Ectodermal cell (in vitro differentiated cells): ENCODE results near the gene HINT3.

Experiments
- H3K27ac ChIP-seq: 2 replicates; pipeline ENCODE4 v1.7.0; 2013; ENCODE audit warnings: mild to moderate bottlenecking, low read depth, low read length; ENCODE audit not compliant: insufficient read depth, poor library complexity, severe bottlenecking
- H3K27me3 ChIP-seq: 2 replicates; pipeline ENCODE4 v1.7.0; 2013; ENCODE audit warnings: mild to moderate bottlenecking, low read length; ENCODE audit not compliant: insufficient read depth, control insufficient read depth, poor library complexity, severe bottlenecking
- H3K36me3 ChIP-seq: one replicate; pipeline ENCODE4 v1.7.0; 2013; ENCODE audit warnings: low read length; ENCODE audit not compliant: control insufficient read depth, insufficient read depth
- H3K4me1 ChIP-seq: one replicate; pipeline ENCODE4 v1.7.0; 2013; ENCODE audit warnings: low read length; ENCODE audit not compliant: control insufficient read depth, insufficient read depth
- H3K4me3 ChIP-seq: 2 replicates; pipeline ENCODE4 v1.7.0; 2013; ENCODE audit warnings: low read depth, low read length, control low read depth; ENCODE audit not compliant: insufficient read depth
- H3K9me3 ChIP-seq: 2 replicates; pipeline ENCODE4 v1.7.0; 2013; ENCODE audit warnings: mild to moderate bottlenecking, low read length, moderate library complexity; ENCODE audit not compliant: control insufficient read depth
- WGBS, 2 experiments: methylation state at CpG; one replicate each; pipeline ENCODE4 v1.1.7; 2013; ENCODE audit warnings: missing lambda C conversion rate in 2 of 2; 5-methylcytosine and 5-hydroxymethylcytosine counted together

HINT3 gene

DNA sequence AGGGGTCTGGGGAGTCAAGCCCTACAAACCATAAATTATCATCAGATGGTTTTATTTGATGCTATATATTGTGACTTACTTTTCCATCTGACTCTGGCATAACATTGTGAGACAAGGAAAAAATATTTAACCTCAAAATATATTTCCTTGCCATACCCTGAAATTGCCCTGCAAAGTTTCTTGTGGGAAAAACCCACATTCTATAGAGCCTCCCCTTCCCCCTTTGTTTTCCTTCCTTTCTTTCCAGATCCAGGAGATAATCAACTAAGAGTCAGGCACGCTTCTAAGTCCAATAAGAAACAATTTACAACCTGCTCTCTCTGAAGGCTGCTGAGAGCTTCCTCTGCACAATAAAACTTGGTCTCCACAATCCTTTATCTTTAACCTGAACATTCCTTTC, 17.5 kb upstream of the HINT3 start:
- no peaks in the 10 kb centered on the region for H3K36me3 ChIP-seq
- whole genome bisulfite sequencing, 2 experiments = 81 to 82% methylated on average over 1 of the region's 1 CpG
- H3K27ac ChIP-seq = no peak overlapping the region
- no peaks in the 10 kb centered on the region for H3K27me3 ChIP-seq
- no peaks in the 10 kb centered on the region for H3K9me3 ChIP-seq
- no peaks in the 10 kb centered on the region for H3K4me1 ChIP-seq
- H3K4me3 ChIP-seq = no peak overlapping the region

DNA sequence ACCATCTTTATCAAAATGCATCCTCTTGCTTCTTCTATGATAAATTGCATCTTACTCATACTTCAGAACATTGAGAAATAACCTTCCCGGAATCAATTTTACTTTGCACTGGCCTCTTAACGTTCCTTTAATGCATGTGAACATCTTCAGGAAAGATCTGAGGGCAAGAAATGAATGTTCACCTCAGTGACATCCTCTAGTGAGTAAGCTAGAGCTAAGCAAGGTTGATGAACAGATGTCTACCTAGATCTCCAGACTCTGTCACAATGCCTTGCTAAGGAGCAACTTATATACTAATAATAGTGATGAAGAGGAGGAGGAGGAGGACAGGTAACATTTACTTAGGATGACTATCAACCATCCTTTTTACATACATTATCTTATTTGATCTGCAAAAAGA, 16.8 kb upstream of the HINT3 start:
- H3K36me3 ChIP-seq = no peaks in the 10 kb centered on the region
- 88 to 89% methylated on average over 2 of the region's 2 CpGs for WGBS, 2 experiments
- H3K9me3 ChIP-seq = no peaks in the 10 kb centered on the region
- no peaks in the 10 kb centered on the region for H3K4me1 ChIP-seq
- H3K4me3 ChIP-seq = no peak overlapping the region
- no peak overlapping the region for H3K27ac ChIP-seq
- H3K27me3 ChIP-seq = no peaks in the 10 kb centered on the region

DNA sequence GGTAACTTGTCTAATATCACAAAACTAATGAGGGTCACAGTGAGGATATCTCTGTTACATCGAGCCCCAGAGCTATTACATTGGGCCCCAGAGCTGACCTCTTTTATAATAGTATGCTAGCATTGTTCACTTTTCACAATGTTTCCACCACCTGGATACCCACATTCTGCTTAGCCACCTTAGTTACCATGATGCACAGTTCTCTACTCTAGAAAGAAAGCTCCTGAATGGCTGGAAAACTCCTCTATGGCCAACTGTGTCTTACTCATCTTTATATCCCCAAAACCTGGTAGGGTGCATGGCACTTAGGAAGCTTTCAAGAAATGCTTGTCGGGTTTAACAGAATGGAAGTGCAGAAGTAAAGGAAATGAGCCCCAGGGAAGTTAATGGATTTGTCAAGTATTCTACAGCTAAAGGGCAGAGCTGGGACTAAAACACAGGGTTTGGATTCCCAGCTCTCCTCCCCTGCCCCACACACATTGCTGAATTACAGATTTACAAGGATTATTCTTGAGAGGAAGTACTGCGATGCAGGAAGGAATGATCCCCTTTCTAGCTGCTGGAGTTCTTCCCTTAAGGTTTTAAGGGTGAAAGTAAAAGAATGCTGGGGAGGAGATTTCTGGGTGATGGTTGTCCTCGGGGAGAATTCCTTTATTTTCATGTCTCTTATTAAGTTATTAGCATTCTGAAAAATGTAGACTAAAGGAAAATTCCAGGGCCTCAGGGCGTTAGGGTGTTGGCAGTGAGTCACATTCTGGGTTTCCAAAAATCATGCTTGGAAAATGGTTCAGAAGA, 16.1 kb upstream of the HINT3 start:
- no peaks in the 10 kb centered on the region for H3K4me1 ChIP-seq
- H3K27ac ChIP-seq = no peak overlapping the region
- no peaks in the 10 kb centered on the region for H3K9me3 ChIP-seq
- WGBS, 2 experiments = 78 to 84% methylated on average over 3 to 5 of the region's 5 CpGs
- no peak overlapping the region for H3K4me3 ChIP-seq
- H3K27me3 ChIP-seq = no peaks in the 10 kb centered on the region
- H3K36me3 ChIP-seq = no peaks in the 10 kb centered on the region

DNA sequence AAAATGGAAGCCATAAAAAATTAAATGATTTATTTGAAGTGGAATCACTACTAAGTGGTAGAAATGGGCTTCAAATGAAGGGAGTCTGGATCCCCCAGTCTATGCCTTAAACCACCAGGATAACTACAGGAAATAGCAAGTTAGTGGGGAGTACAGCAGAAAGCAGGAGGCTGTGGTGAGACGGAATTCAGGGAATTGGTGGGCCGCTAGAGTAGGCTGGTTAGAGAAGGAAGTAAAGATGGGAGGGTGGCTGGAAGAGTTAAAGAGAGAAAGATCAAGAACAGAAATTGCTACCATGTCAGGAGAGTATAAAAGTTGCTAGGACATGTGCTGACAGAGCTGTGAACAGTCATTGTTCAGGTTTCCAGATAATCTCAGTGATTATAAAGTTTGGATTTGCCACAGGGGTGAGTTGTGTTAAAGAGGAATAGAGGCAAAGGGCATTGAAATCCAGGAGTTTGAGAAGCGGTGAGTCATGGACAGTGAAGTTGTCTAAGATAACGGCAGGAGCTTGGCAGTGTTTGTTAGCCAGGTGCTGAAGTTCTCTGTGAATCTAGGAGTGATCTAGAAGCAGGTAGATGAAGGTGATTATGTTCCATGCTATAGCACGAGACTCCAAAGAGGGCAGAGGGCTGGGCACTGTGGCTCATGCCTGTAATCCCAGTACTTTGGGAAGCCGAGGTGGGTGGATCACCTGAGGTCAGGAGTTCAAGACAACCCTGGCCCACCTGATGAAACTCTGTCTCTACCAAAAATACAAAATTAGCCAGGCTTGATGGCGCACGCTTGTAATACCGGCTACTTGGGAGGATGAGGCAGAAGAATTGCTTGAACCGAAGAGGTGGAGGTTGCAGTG, 13.7 kb upstream of the HINT3 start:
- no peak overlapping the region for H3K4me3 ChIP-seq
- no peaks in the 10 kb centered on the region for H3K27me3 ChIP-seq
- H3K36me3 ChIP-seq = no peaks in the 10 kb centered on the region
- no peaks in the 10 kb centered on the region for H3K9me3 ChIP-seq
- H3K27ac ChIP-seq = no peak overlapping the region
- WGBS, 2 experiments = 91 to 92% methylated on average over 10 of the region's 10 CpGs
- no peaks in the 10 kb centered on the region for H3K4me1 ChIP-seq

DNA sequence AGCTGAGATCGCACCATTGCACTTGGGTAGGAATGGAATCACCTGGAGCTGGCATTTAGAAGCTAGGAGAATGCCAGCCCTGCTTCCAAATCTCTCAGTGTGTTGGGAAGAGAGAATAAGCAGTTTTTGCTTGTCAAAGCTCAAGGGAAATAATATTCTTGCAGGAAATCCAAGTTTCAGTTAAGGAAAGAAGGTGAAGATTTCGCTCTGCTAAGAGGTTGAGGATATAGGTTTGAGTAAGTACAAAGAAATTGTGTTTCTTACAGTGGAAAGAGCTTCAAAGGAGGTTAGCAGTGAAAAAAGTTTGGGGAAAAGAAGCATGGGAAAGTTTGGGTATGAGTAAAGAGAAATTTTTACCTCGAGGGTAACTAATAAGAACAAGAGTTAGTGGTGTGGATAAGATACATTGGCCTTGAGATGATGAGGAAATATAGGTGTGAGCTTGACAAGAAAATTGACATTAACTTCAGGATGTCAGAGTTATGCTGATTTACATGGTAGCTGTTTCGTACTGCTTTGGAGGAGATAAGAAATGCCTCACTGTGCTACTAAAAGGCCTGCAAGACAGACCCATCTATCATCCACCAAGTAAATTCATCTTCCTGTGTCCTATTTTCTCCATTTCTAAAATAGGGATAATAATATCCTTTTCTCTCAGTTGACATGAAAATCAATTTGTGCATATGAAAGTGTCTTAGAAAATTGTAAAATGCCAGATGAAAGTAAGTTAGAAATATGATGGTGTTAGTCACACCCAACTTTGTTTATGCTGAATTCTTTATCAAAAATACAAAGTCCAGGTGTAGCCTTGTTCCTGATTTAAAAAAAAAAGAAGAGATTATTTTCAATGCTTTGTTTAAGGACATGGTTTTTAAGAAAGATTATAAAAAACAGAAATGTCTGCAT, 12.8 kb upstream of the HINT3 start:
- no peaks in the 10 kb centered on the region for H3K9me3 ChIP-seq
- no peak overlapping the region for H3K27ac ChIP-seq
- no peaks in the 10 kb centered on the region for H3K4me1 ChIP-seq
- H3K36me3 ChIP-seq = no peaks in the 10 kb centered on the region
- WGBS, 2 experiments = 91% methylated on average over 3 to 4 of the region's 4 CpGs
- H3K4me3 ChIP-seq = no peak overlapping the region
- no peaks in the 10 kb centered on the region for H3K27me3 ChIP-seq

DNA sequence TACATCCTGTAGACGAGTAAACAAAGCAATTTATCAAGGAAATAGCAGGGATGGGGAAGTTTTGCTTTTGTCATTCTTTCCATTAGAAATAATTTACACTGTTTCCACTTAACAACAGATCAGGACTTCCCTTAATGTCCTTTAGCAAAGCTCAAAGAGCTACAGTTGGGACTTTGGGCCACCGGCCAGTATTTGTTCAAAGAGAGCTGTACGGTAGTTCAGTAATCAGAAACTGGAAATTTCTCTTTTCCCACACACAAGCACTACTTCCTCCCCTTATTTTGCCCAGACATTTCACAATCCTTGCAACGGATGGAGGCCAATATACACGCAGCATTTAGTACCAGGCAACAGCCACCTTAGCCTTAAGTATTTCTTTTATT, 12.1 kb upstream of the HINT3 start:
- H3K9me3 ChIP-seq = no peaks in the 10 kb centered on the region
- H3K4me3 ChIP-seq = no peak overlapping the region
- H3K27me3 ChIP-seq = no peaks in the 10 kb centered on the region
- no peaks in the 10 kb centered on the region for H3K36me3 ChIP-seq
- WGBS, 2 experiments = 86 to 89% methylated on average over 5 of the region's 5 CpGs
- no peak overlapping the region for H3K27ac ChIP-seq
- H3K4me1 ChIP-seq = no peaks in the 10 kb centered on the region

DNA sequence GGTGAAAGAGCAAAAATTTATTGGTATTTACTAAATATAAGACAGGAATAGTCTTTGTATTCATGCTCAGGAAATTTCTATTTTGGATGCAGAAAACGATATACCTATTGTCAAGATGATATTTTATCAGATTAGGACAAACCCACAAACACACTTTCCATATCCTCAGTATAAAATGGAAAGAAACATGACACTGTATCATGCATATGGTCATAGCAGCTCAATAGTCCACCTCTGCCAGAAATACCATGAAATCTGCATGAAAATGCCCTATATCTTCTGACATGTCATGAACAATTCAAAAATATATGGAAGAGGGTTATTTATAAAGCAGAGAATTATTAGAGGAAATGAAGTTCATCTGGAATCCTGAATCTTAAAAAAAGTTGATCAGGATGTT, 11.7 kb upstream of the HINT3 start:
- H3K27me3 ChIP-seq = no peaks in the 10 kb centered on the region
- no peak overlapping the region for H3K4me3 ChIP-seq
- WGBS, 2 experiments = 100% methylated on average over 1 of the region's 1 CpG; no CpG with 5 or more reads in 1 of the 2 experiments
- H3K36me3 ChIP-seq = no peaks in the 10 kb centered on the region
- H3K4me1 ChIP-seq = no peaks in the 10 kb centered on the region
- no peak overlapping the region for H3K27ac ChIP-seq
- H3K9me3 ChIP-seq = no peaks in the 10 kb centered on the region

DNA sequence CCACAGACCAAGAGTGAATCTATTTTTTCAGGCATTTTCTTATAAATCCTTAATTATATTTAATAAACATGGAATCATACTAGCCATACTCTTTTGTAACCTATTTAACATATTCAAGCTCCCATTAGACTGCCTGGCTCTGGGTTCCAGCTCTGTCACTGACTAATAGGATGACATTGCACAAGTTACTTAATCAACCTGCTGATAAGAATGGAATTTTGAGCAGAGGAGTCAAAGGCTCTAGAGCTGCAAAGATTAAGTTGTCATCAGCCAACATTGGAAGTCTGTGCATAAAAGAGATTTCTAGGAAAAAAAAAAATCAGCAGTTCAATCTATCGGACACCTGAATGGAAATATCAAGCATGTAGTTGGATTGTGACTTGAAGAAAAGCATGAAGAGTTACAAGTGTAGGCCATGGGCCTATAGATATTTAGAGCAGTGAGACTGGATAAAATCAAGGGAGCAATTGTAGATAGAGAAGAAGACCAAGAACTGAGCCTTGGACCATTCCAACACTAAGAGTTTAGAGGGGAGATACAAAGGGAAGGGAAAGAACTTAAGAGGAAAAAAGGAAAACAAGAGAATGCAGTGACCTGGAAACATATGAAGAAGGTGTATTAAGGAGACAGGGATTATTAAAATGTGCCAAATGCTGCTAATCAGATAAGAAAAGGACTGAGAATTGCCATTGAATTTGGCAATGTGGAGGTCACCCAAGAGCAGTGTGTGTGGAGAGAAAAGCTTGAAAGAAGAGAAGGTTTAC, 11.0 kb upstream of the HINT3 start:
- Histone ChIP-seq H3K27ac (no peak overlapping the region), H3K36me3 (no peaks in the 10 kb centered on the region), H3K4me1 (no peaks in the 10 kb centered on the region), H3K9me3 (no peaks in the 10 kb centered on the region), H3K27me3 (no peaks in the 10 kb centered on the region), H3K4me3 (no peak overlapping the region)
- WGBS, 2 experiments = 96 to 98% methylated on average over 1 of the region's 1 CpG

DNA sequence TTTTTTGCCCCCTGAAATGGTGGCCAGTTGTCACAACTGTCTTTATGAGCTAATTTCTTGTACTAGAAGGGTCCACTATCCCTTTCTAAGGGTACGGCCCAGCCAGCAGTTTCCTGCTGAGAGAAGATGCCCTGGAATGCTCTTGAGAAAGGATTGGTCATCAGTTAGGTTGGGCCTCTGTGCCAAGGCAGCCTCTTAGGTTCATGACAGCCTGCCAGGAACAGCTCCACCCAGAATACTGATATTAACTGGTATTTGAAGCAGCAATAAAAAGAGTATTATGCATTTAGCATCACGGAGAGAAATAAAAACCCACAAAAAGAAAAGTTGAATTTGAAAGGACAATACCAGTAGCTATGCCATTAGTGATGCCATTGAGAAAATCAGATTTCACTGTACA, 9.0 kb upstream of the HINT3 start:
- H3K27ac ChIP-seq = no peak overlapping the region
- H3K9me3 ChIP-seq = no peaks in the 10 kb centered on the region
- H3K4me1 ChIP-seq = no peaks in the 10 kb centered on the region
- no peaks in the 10 kb centered on the region for H3K36me3 ChIP-seq
- 83% methylated on average over 1 to 2 of the region's 2 CpGs for WGBS, 2 experiments
- H3K27me3 ChIP-seq = no peaks in the 10 kb centered on the region
- H3K4me3 ChIP-seq = no peak overlapping the region
